GM21381 (cell line): ENCODE data around the gene XKR8.
"Not testable (repeated sequence)": the region's sequence is repeated elsewhere in the genome, so short reads cannot be mapped to it uniquely, and the experiment has no call there.

Experiments
- ATAC-seq: cut with Tn5 transposase; IDR thresholded peaks from one replicate; pipeline ENCODE4 v1.9.1; 2021; ENCODE audit warnings: mild to moderate bottlenecking, moderate library complexity; ENCODE audit not compliant: unreplicated experiment

Gene XKR8

GRCh38 chr1:27981145-27981544 is 21.4 kb downstream of the XKR8 start:
- no peak for ATAC-seq

DNA sequence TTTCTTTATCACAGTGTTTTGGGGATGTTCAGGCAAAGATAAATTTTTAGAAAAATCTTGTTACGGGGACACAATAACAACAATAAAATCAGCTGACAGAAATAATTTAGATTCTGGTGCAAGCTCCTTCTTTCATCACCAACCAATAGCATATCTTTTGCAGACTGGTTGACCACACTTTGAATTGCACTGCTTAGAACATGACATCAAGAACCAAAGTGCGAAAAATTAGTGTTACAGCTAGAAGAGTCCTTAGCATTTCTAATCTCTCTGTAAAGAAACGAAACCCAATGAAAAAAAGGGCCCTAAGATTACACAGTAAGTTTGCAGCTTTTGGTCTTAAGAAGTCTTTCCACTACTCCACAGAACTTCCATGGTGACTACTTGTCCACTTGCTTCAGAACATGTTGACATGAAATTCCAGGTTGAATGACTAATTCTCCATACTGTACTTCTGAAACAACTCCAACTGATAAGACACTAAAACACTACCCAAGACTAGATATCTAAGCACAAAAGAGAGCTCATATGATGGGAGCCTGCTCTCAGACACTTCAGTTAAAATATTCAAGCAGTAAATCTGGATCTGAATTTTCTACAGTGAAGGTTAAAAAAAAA is 31.3 kb downstream of the XKR8 start:
- no peak for ATAC-seq

- no peak for ATAC-seq
These were observed 32.5 kb downstream of the XKR8 start for GRCh38 chr1:27992276-27992675.

DNA sequence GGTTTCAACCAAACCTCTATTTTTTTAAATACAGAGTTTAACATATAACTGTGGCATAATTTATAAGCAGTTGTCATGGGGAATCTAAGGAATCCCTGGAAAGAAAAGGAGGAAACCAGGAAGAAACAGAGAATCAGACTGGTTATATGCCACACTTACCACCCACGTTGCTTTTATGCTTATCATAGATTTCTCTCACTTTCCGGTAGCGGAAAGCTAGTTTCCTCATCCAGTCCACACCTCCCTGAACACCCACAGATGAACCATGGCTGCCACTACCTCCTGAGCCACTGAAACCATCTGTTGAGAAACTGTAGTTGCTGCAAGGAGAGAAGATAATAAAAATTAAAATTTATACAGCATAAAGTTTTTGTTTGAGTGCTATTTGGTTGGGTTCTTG is 33.5 kb downstream of the XKR8 start:
- no peak for ATAC-seq

- no peak for ATAC-seq
These were observed 34.3 kb downstream of the XKR8 start for GRCh38 chr1:27994060-27994459.

GRCh38 chr1:27994526-27994925 is 34.8 kb downstream of the XKR8 start:
- not testable (repeated sequence) for ATAC-seq

- no peak for ATAC-seq
These were observed 39.3 kb downstream of the XKR8 start for GRCh38 chr1:27999055-27999454.

DNA sequence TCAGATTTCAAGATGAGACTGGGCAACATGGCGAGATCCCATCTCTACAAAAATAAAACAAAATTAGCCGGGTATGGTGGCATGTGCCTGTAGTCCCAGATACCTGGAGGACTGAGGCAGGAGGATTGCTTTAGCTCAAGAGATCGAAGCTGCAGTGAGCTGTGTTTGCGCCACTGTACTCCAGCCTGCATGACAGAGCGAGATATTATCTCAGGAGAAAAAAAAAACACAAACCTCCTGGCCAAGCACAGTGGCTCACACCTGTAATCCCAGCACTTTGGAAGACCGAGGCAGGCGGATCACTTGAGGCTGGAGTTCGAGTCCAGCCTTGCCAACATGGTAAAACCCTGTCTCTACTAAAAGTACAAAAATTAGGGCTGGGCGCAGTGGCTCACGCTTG is 42.8 kb downstream of the XKR8 start:
- no peak for ATAC-seq

DNA sequence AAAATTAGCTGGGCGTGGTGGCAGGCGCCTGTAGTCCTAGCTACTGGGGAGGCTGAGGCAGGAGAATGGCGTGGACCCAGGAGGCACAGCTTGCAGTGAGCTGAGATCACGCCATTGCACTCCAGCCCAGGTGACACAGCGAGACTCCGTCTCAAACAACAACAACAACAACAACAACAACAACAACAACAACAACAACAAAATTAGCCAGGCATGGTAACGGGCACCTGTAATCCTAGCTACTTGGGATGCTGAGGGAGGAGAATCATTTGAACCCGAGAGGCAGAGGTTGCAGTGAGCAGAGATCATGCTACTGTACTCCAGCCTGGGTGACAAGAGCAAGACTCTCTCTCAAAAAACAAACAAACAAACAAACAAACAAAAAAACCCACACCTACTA is 43.3 kb downstream of the XKR8 start:
- ATAC-seq, result not testable (repeated sequence)

- no peak for ATAC-seq
These were observed 51.2 kb downstream of the XKR8 start for GRCh38 chr1:28010969-28011368.
